OCI-LY3 (cell line): ENCODE results near the gene EDEM3.

Experiments
- EZH2phosphoT487 ChIP-seq: fragments of 200-600 bp; shearing (Covaris generic); IDR thresholded peaks from 2 replicates; pipeline ENCODE4 v1.6.1; 2018; ENCODE audit warnings: antibody characterized with exemption, mixed run types, low read depth
- TF ChIP-seq, protein P1 (sequence below): fragments of 200-600, 300-600 bp; sonication (generic); IDR thresholded peaks from 2 replicates; pipeline ENCODE4 v1.5.1; 2014; ENCODE audit warnings: antibody characterized with exemption, low read length, low read depth

DNA sequence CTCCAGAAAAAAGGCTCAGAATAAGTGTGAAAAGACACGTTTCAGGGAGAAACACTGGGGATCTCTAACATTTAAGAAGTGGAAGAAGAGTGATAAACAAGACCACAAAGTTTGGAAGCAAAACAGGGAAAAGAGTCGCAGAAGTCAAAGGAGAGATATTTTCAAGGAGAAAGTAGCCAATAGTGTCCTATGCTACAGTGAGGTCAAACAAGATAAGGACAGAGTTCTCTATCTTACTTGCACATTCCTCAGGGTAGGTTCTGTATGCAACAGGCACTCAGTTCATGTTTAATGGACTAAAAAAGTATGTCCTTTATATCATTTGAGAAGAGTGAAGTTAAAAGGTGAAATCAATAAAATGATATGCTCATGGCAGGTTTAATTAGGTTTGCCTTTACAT, 13.8 kb upstream of the EDEM3 start:
- TF ChIP-seq, protein P1, sequence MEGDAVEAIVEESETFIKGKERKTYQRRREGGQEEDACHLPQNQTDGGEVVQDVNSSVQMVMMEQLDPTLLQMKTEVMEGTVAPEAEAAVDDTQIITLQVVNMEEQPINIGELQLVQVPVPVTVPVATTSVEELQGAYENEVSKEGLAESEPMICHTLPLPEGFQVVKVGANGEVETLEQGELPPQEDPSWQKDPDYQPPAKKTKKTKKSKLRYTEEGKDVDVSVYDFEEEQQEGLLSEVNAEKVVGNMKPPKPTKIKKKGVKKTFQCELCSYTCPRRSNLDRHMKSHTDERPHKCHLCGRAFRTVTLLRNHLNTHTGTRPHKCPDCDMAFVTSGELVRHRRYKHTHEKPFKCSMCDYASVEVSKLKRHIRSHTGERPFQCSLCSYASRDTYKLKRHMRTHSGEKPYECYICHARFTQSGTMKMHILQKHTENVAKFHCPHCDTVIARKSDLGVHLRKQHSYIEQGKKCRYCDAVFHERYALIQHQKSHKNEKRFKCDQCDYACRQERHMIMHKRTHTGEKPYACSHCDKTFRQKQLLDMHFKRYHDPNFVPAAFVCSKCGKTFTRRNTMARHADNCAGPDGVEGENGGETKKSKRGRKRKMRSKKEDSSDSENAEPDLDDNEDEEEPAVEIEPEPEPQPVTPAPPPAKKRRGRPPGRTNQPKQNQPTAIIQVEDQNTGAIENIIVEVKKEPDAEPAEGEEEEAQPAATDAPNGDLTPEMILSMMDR, result no peak
- no peak for TF ChIP-seq EZH2phosphoT487
